WTC11 (cell line): ENCODE measurements around the gene CCDC150. TPM values are rescaled to one million over a fixed set of nuclear protein-coding genes. Genes with fewer than 3 reads are reported as not detected.

ENCODE experiments used
- ATAC-seq: fragments of 200-7000 bp; cut with Tn5 transposase; 2 replicates; pipeline ENCODE4 v1.10.0; 2021; ENCODE audit warnings: mild to moderate bottlenecking, moderate library complexity
- CTCF ChIA-PET: fragments of 300-600 bp; sonication (Branson Sonifier 250); formaldehyde crosslinking; loops from one replicate; lab custom pipeline; 2021; ENCODE audit warnings: antibody characterized with exemption; lab: Charles Lee
- POLR2A ChIA-PET: fragments of 350-600 bp; sonication (Branson Sonifier 250); formaldehyde crosslinking; loops from one replicate; lab custom pipeline; 2021; ENCODE audit warnings: antibody characterized with exemption; lab: Charles Lee
- DNase-seq: peaks from one replicate; pipeline ENCODE4 v3.0.0; 2021; ENCODE audit warnings: low spot score
- H3K27ac Mint-ChIP-seq: 2 replicates; pipeline ENCODE4 v1.8.0; 2021; ENCODE audit warnings: mixed read lengths
- H3K27me3 Mint-ChIP-seq: 2 replicates; pipeline ENCODE4 v1.8.0; 2021; ENCODE audit warnings: low read depth, mild to moderate bottlenecking, moderate library complexity, mixed read lengths
- H3K36me3 Mint-ChIP-seq: 2 replicates; pipeline ENCODE4 v1.8.0; 2021; ENCODE audit warnings: mixed read lengths
- H3K4me1 Mint-ChIP-seq: 2 replicates; pipeline ENCODE4 v1.8.0; 2022; ENCODE audit warnings: mixed read lengths
- H3K4me3 Mint-ChIP-seq: 2 replicates; pipeline ENCODE4 v1.8.0; 2021; ENCODE audit warnings: mild to moderate bottlenecking, moderate library complexity, mixed read lengths
- H3K9me3 Mint-ChIP-seq: 2 replicates; pipeline ENCODE4 v1.8.0; 2021; ENCODE audit warnings: mixed read lengths
- AR ChIP-seq: fragments of 250-450 bp; sonication (Bioruptor Pico); IDR thresholded peaks from 2 replicates; pipeline ENCODE4 v1.9.0; 2021; ENCODE audit warnings: mild to moderate bottlenecking
- ATF6 ChIP-seq: sonication (generic); formaldehyde crosslinking; IDR thresholded peaks from 2 replicates; pipeline ENCODE4 v1.8.1; 2023; ENCODE audit warnings: mild to moderate bottlenecking, missing genetic modification reagents
- E2F5 ChIP-seq: sonication (generic); formaldehyde crosslinking; IDR thresholded peaks from 2 replicates; pipeline ENCODE4 v1.8.1; 2022; ENCODE audit warnings: mild to moderate bottlenecking, moderate library complexity, missing genetic modification reagents
- ESRRA ChIP-seq: sonication (generic); formaldehyde crosslinking; IDR thresholded peaks from 2 replicates; pipeline ENCODE4 v1.8.1; 2022; ENCODE audit warnings: mild to moderate bottlenecking, missing genetic modification reagents, borderline replicate concordance
- FOXK1 ChIP-seq: sonication (generic); formaldehyde crosslinking; IDR thresholded peaks from 2 replicates; pipeline ENCODE4 v1.8.0; 2022; ENCODE audit warnings: mild to moderate bottlenecking, moderate library complexity, missing genetic modification reagents
- JUN ChIP-seq: sonication (generic); formaldehyde crosslinking; IDR thresholded peaks from 2 replicates; pipeline ENCODE4 v1.8.0; 2023; ENCODE audit warnings: mild to moderate bottlenecking, missing genetic modification reagents
- KAT7 ChIP-seq: sonication (generic); formaldehyde crosslinking; IDR thresholded peaks from 2 replicates; pipeline ENCODE4 v1.8.1; 2023; ENCODE audit warnings: missing genetic modification reagents, mild to moderate bottlenecking, borderline replicate concordance
- MLX ChIP-seq: sonication (generic); formaldehyde crosslinking; IDR thresholded peaks from 2 replicates; pipeline ENCODE4 v1.8.1; 2023; ENCODE audit warnings: mild to moderate bottlenecking, missing genetic modification reagents, moderate library complexity
- NR2C2 ChIP-seq: sonication (generic); formaldehyde crosslinking; IDR thresholded peaks from 2 replicates; pipeline ENCODE4 v1.8.0; 2022; ENCODE audit warnings: mild to moderate bottlenecking, missing genetic modification reagents
- NR3C1 ChIP-seq: sonication (generic); formaldehyde crosslinking; conservative IDR thresholded peaks from 2 replicates; pipeline ENCODE4 v1.8.1; 2023; ENCODE audit warnings: low read depth, mild to moderate bottlenecking, missing genetic modification reagents
- OVOL2 ChIP-seq: fragments of 250-450 bp; sonication (Bioruptor Pico); IDR thresholded peaks from 2 replicates; pipeline ENCODE4 v1.9.0; 2021; ENCODE audit warnings: mild to moderate bottlenecking, borderline replicate concordance
- RELA ChIP-seq: sonication (generic); formaldehyde crosslinking; IDR thresholded peaks from 2 replicates; pipeline ENCODE4 v1.8.1; 2022; ENCODE audit warnings: missing genetic modification reagents, mild to moderate bottlenecking, borderline replicate concordance
- TCF7 ChIP-seq: sonication (generic); formaldehyde crosslinking; IDR thresholded peaks from 2 replicates; pipeline ENCODE4 v1.8.0; 2022; ENCODE audit warnings: mild to moderate bottlenecking, low read depth, missing genetic modification reagents, moderate library complexity
- ZNF416 ChIP-seq: fragments of 250-450 bp; sonication (Bioruptor Pico); IDR thresholded peaks from 2 replicates; pipeline ENCODE4 v1.9.0; 2021; ENCODE audit warnings: mild to moderate bottlenecking, inconsistent platforms
- ZNF512 ChIP-seq: sonication (generic); formaldehyde crosslinking; IDR thresholded peaks from 2 replicates; pipeline ENCODE4 v1.8.1; 2022; ENCODE audit warnings: missing genetic modification reagents, borderline replicate concordance
- ZNF671 ChIP-seq: fragments of 250-450 bp; sonication (Bioruptor Pico); IDR thresholded peaks from 2 replicates; pipeline ENCODE4 v1.8.0; 2021; ENCODE audit warnings: mild to moderate bottlenecking
- total RNA-seq: library from RNA; stranded (reverse); gene quantifications from 3 replicates; pipeline ENCODE4 v1.2.3, GENCODE V29; 2021
- TF ChIP-seq, protein P1 (sequence below): fragments of 250-450 bp; sonication (Bioruptor Pico); conservative IDR thresholded peaks from 2 replicates; pipeline ENCODE4 v1.9.0; 2021; ENCODE audit warnings: mild to moderate bottlenecking
- TF ChIP-seq, protein P2 (sequence below): sonication (generic); formaldehyde crosslinking; IDR thresholded peaks from 2 replicates; pipeline ENCODE4 v1.8.0; 2022; ENCODE audit warnings: mild to moderate bottlenecking, missing genetic modification reagents
- TF ChIP-seq, protein P3 (sequence below): sonication (generic); formaldehyde crosslinking; IDR thresholded peaks from 2 replicates; pipeline ENCODE4 v1.8.0; 2023; ENCODE audit warnings: mild to moderate bottlenecking, missing genetic modification reagents

CCDC150 gene
- total RNA-seq, 1 experiment from 2014 or later: 43.0 TPM

- no peak overlapping the region for H3K4me3 Mint-ChIP-seq
- TF ChIP-seq ATF6 (CRISPR knock-in tag) (no peak), KAT7 (CRISPR knock-in tag) (no peak), E2F5 (CRISPR knock-in tag) (no peak), OVOL2 (CRISPR knock-in tag) (no peak), ZNF416 (no peak), AR (CRISPR knock-in tag) (no peak), RELA (no peak), ZNF671 (CRISPR knock-in tag) (no peak), TCF7 (no peak), FOXK1 (CRISPR knock-in tag) (no peak), ZNF512 (CRISPR knock-in tag) (no peak), NR3C1 (CRISPR knock-in tag) (no peak), ESRRA (CRISPR knock-in tag) (no peak), JUN (no peak), NR2C2 (CRISPR knock-in tag) (no peak), MLX (CRISPR knock-in tag) (no peak)
- TF ChIP-seq, protein P1, sequence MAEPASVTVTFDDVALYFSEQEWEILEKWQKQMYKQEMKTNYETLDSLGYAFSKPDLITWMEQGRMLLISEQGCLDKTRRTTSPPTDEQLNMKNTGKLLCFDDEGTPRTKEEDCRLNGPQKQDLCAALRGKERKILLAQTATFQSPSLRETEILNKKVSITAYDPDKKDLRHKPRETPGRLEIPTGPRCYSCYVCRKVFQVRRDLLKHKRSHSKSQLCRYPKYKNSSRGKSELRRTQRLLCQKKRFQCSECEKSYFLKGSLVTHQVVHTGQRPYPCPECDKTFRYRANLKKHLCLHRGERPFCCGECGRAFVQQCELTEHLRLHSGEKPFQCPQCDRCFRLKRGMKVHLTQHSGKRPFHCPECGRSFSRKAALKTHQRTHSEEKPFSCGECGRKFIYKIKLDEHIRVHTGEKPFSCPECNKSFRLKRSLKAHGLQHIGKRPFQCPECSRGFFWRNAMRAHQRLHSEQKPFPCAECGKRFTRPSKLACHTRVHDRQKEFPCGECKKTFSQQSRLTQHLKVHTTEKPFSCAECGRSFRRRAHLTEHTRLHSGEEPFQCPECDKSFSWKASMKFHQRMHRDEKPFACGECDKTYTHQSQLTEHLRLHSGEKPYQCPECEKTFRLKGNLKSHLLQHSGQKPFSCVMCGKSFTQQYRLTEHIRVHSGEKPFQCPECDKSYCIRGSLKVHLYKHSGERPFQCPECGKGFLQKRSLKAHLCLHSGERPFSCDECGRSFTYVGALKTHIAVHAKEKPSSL (CRISPR knock-in tag): no peak
- TF ChIP-seq, protein P2, sequence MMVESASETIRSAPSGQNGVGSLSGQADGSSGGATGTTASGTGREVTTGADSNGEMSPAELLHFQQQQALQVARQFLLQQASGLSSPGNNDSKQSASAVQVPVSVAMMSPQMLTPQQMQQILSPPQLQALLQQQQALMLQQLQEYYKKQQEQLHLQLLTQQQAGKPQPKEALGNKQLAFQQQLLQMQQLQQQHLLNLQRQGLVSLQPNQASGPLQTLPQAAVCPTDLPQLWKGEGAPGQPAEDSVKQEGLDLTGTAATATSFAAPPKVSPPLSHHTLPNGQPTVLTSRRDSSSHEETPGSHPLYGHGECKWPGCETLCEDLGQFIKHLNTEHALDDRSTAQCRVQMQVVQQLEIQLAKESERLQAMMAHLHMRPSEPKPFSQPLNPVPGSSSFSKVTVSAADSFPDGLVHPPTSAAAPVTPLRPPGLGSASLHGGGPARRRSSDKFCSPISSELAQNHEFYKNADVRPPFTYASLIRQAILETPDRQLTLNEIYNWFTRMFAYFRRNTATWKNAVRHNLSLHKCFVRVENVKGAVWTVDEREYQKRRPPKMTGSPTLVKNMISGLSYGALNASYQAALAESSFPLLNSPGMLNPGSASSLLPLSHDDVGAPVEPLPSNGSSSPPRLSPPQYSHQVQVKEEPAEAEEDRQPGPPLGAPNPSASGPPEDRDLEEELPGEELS (CRISPR knock-in tag): no peak
- TF ChIP-seq, protein P3, sequence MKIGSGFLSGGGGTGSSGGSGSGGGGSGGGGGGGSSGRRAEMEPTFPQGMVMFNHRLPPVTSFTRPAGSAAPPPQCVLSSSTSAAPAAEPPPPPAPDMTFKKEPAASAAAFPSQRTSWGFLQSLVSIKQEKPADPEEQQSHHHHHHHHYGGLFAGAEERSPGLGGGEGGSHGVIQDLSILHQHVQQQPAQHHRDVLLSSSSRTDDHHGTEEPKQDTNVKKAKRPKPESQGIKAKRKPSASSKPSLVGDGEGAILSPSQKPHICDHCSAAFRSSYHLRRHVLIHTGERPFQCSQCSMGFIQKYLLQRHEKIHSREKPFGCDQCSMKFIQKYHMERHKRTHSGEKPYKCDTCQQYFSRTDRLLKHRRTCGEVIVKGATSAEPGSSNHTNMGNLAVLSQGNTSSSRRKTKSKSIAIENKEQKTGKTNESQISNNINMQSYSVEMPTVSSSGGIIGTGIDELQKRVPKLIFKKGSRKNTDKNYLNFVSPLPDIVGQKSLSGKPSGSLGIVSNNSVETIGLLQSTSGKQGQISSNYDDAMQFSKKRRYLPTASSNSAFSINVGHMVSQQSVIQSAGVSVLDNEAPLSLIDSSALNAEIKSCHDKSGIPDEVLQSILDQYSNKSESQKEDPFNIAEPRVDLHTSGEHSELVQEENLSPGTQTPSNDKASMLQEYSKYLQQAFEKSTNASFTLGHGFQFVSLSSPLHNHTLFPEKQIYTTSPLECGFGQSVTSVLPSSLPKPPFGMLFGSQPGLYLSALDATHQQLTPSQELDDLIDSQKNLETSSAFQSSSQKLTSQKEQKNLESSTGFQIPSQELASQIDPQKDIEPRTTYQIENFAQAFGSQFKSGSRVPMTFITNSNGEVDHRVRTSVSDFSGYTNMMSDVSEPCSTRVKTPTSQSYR (CRISPR knock-in tag): no peak
- no peaks in the 10 kb centered on the region for H3K36me3 Mint-ChIP-seq
- H3K9me3 Mint-ChIP-seq: no peaks in the 10 kb centered on the region
- peaks cover 4% of the 10 kb centered on the region; the same call in 1 of the 2 replicates for H3K4me1 Mint-ChIP-seq
- H3K27ac Mint-ChIP-seq: no peak overlapping the region
- CTCF ChIA-PET: interaction anchor here (1.0 kb wide), 1 partner anchor 33 kb away, joined by 4 read pairs; the partner anchor contains the start of gene CCDC150
- no peak for DNase-seq
- ATAC-seq: no peak
- POLR2A ChIA-PET: no interaction called here
- no peaks in the 10 kb centered on the region; the same call in 1 of the 2 replicates for H3K27me3 Mint-ChIP-seq
Observed at GRCh38 chr2:196606516-196606915, 33.0 kb upstream of the CCDC150 start.
